ENCODE data around the gene SLC35E4.
"Not testable (repeated sequence)": the region's sequence is repeated elsewhere in the genome, so short reads cannot be mapped to it uniquely, and the experiment has no call there.

Gene SLC35E4

GRCh38 chr22:30650508-30651116 is 15.0 kb downstream of the SLC35E4 start:
- DNase-seq (ENCODE audit: low read depth in 2 of 2) = no peak

GRCh38 chr22:30652852-30653251 is 17.3 kb downstream of the SLC35E4 start:
- no peak for DNase-seq (ENCODE audit: low read depth in 2 of 2)

- no peak for DNase-seq (ENCODE audit: low read depth in 2 of 2)
Observed at GRCh38 chr22:30654361-30654760, 18.8 kb downstream of the SLC35E4 start.

- no peak for DNase-seq (ENCODE audit: low read depth in 2 of 2)
Observed at GRCh38 chr22:30655532-30655931, 20.0 kb downstream of the SLC35E4 start.

GRCh38 chr22:30662040-30662439 is 26.5 kb downstream of the SLC35E4 start:
- no peak for DNase-seq (ENCODE audit: low read depth in 2 of 2)

- no peak for DNase-seq (ENCODE audit: low read depth in 2 of 2)
Observed at GRCh38 chr22:30664798-30665197, 29.2 kb downstream of the SLC35E4 start.

GRCh38 chr22:30665266-30665665 is 29.7 kb downstream of the SLC35E4 start:
- no peak for DNase-seq (ENCODE audit: low read depth in 2 of 2)

GRCh38 chr22:30665786-30666185 is 30.2 kb downstream of the SLC35E4 start:
- DNase-seq (ENCODE audit: low read depth in 2 of 2) = no peak

GRCh38 chr22:30667107-30667493 is 31.5 kb downstream of the SLC35E4 start:
- no peak for DNase-seq (ENCODE audit: low read depth in 2 of 2)

GRCh38 chr22:30667494-30668385 is 32.2 kb downstream of the SLC35E4 start, which contains the start of gene DUSP18:
Gene DUSP18, minus strand, starts transcription at chr22:30667875. Its CDS starts 3,872 bp downstream, at chr22:30664003.
- peak; percentile 84 to 88 for DNase-seq (ENCODE audit: low read depth in 2 of 2)

GRCh38 chr22:30668386-30668710 is 32.8 kb downstream of the SLC35E4 start:
- no peak for DNase-seq (ENCODE audit: low read depth in 2 of 2)

GRCh38 chr22:30671071-30671470 is 35.5 kb downstream of the SLC35E4 start:
- no peak for DNase-seq (ENCODE audit: low read depth in 2 of 2)

GRCh38 chr22:30673136-30673535 is 37.6 kb downstream of the SLC35E4 start:
- DNase-seq (ENCODE audit: low read depth in 2 of 2) = no peak

GRCh38 chr22:30674482-30674881 is 38.9 kb downstream of the SLC35E4 start:
- no peak for DNase-seq (ENCODE audit: low read depth in 2 of 2)

- DNase-seq (ENCODE audit: low read depth in 2 of 2) = no peak
Observed at GRCh38 chr22:30675436-30675835, 39.9 kb downstream of the SLC35E4 start.

- not testable (repeated sequence) for DNase-seq (ENCODE audit: low read depth in 2 of 2)
Observed at GRCh38 chr22:30676565-30676964, 41.0 kb downstream of the SLC35E4 start.

- DNase-seq (ENCODE audit: low read depth in 2 of 2) = not testable (repeated sequence)
Observed at GRCh38 chr22:30679895-30680690, 44.5 kb downstream of the SLC35E4 start.

- DNase-seq (ENCODE audit: low read depth in 2 of 2) = no peak
Observed at GRCh38 chr22:30680991-30681770, 45.6 kb downstream of the SLC35E4 start.

GRCh38 chr22:30681831-30682230 is 46.2 kb downstream of the SLC35E4 start:
- no peak for DNase-seq (ENCODE audit: low read depth in 2 of 2)

- DNase-seq (ENCODE audit: low read depth in 2 of 2) = no peak
Observed at GRCh38 chr22:30685178-30685577, 49.6 kb downstream of the SLC35E4 start.

- DNase-seq (ENCODE audit: low read depth in 2 of 2) = no peak
Observed at GRCh38 chr22:30687358-30687757, 51.8 kb downstream of the SLC35E4 start.

- DNase-seq (ENCODE audit: low read depth in 2 of 2) = no peak
Observed at GRCh38 chr22:30689622-30690021, 54.0 kb downstream of the SLC35E4 start.
